Choroid plexus epithelial cell (primary cell): ENCODE data around the gene SHOC1.
A peak's percentile ranks its signal among the peaks of the same experiment; 100 is the strongest.

ENCODE experiments used
- DNase-seq: peaks from one replicate; pipeline ENCODE4 v3.0.0-alpha.2; 2010; ENCODE audit warnings: low read depth
- H3K4me3 ChIP-seq: 2 replicates; pipeline ENCODE4 v1.5.1; 2011; ENCODE audit warnings: low read depth, mild to moderate bottlenecking, control low read depth, low read length, moderate library complexity
- CTCF ChIP-seq: conservative IDR thresholded peaks from 2 replicates; pipeline ENCODE4 v1.5.1; 2011; ENCODE audit warnings: low read depth, mild to moderate bottlenecking, control low read depth, inconsistent platforms, low read length, moderate library complexity

The SHOC1 gene

GRCh38 chr9:111794835-111795556, at the start of gene SHOC1:
SHOC1 (minus strand) TSS chr9:111794937; CDS start chr9:111791418, 3,519 bp downstream.
- no peak for DNase-seq
- no peak for TF ChIP-seq CTCF
- peak within 1 kb of the TSS; percentile 28 for H3K4me3 ChIP-seq

GRCh38 chr9:111843971-111844370, 49.2 kb upstream of the SHOC1 start:
- no peak for DNase-seq

DNA sequence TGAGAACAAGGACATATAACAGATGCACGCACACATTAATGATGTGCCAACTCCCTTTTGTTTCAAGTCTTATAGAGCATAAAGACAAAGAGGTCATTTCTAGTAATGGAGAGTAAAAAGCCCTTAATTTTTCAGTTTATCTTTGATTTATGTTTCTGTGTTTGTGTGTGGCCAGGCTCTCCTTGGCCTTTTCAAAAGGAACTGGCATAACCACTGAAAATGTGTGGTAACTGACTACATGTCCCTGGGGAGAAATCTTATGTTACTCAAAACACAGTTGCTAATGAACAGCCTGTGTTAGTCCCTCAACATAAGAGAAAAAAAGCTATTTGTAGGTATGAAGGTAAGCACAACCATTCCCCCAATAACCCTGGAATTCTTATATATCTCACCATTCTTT, 47.6 kb upstream of the SHOC1 start:
- no peak for TF ChIP-seq CTCF
- no peak overlapping the region for H3K4me3 ChIP-seq
- DNase-seq, result peak; percentile 57

More at GRCh38 chr9:111843971-111844370, 49.2 kb upstream of the SHOC1 start:
- TF ChIP-seq CTCF, result no peak
- no peak overlapping the region for H3K4me3 ChIP-seq

DNA sequence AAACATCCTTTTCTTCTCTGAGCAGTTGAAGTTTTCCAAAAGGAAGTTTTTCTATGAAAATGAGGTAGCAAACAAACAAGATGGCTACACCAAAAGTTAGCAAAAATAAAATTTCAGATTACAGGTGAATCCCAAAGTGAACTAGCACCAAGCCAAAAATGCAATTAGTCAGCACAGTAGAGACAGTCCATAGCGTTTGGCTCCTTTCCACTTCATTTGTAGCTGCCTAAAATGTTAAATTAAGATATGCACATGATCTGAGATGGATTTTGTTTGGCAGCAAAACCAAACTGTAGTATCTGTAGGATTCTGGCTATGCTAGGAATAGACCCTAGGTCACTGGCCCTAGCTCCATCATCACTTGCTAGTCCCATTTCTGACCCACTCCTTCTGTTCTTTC, 45.7 kb upstream of the SHOC1 start:
- no peak overlapping the region for H3K4me3 ChIP-seq
- no peak for DNase-seq
- no peak for TF ChIP-seq CTCF

GRCh38 chr9:111839987-111840386, 45.2 kb upstream of the SHOC1 start:
- no peak overlapping the region for H3K4me3 ChIP-seq
- peak; percentile 79 for DNase-seq
- no peak for TF ChIP-seq CTCF

- no peak overlapping the region for H3K4me3 ChIP-seq
- TF ChIP-seq CTCF, result no peak
- peak; percentile 86 for DNase-seq
Observed at GRCh38 chr9:111839387-111839786, 44.6 kb upstream of the SHOC1 start.

GRCh38 chr9:111838439-111838838, 43.7 kb upstream of the SHOC1 start:
- TF ChIP-seq CTCF, result no peak
- H3K4me3 ChIP-seq, result no peak overlapping the region
- no peak for DNase-seq
